K562 (cell line): ENCODE results near the gene KNCN. TPM values are rescaled to one million over a fixed set of nuclear protein-coding genes. Genes with fewer than 3 reads are reported as not detected.
A peak's percentile ranks its signal among the peaks of the same experiment; 100 is the strongest.

Experiments
- ATAC-seq: fragments of 200-7000 bp; cut with Tn5 transposase; 3 replicates; pipeline ENCODE4 v1.9.1; 2020; ENCODE audit warnings: moderate library complexity
- BruUV-seq: library from RNA; stranded (reverse); fragments of 400-500 nt; replicated peaks from 2 replicates; lab custom pipeline; 2021; lab: Mats Ljungman, UMichigan
- CTCF ChIA-PET: fragments of 300-600 bp; formaldehyde crosslinking; extraction: SDS; loops from one replicate; lab custom pipeline; 2021; ENCODE audit warnings: low intra/inter-chr PET ratio; lab: Yijun Ruan, JAX
- POLR2A ChIA-PET: fragments of 300-600, 350-650 bp; sonication (Branson Sonifier 250); formaldehyde crosslinking; extraction: SDS; loops from one replicate; lab custom pipeline; 2021; ENCODE audit warnings: antibody characterized with exemption, inconsistent platforms; lab: Yijun Ruan, JAX
- DNase-seq, 4 experiments: peaks; one replicate each; pipeline versions ENCODE4 v3.0.0 to v3.0.0-alpha.2; 2011 to 2018; ENCODE audit warnings: low spot score in 3 of 4, mixed read lengths in 3 of 4; ENCODE audit errors: extremely low read depth in 1 of 4
- FAIRE-seq: peaks from 2 replicates; lab custom pipeline; 2011; peaks lifted over from hg19 to GRCh38; lab: Jason Lieb, UNC
- H2AFZ ChIP-seq: 2 replicates; pipeline ENCODE4 v1.6.0; 2011; ENCODE audit warnings: low read depth, low read length, control low read depth, inconsistent platforms
- H3K27ac ChIP-seq: fragments of 200-600 bp; 3 replicates; pipeline ENCODE4 v1.8.0; 2011; ENCODE audit warnings: low read depth, mild to moderate bottlenecking, control low read depth, inconsistent platforms, low read length, moderate library complexity, mixed read lengths; ENCODE audit errors: extremely low read depth
- H3K27me3 ChIP-seq, 2 experiments: fragments of 300-600 bp in 1 of 2; 2 replicates in 1 of 2; 3 replicates in 1 of 2; pipeline versions ENCODE4 v1.6.0 to v1.8.0; 2011; ENCODE audit warnings: inconsistent platforms in 2 of 2, low read length in 2 of 2, mild to moderate bottlenecking in 1 of 2, mixed read lengths in 1 of 2, moderate library complexity in 1 of 2; ENCODE audit not compliant: control insufficient read depth in 2 of 2, insufficient read depth in 2 of 2
- H3K36me3 ChIP-seq: fragments of 300-600 bp; 3 replicates; pipeline ENCODE4 v1.8.0; 2011; ENCODE audit warnings: mild to moderate bottlenecking, low read length, inconsistent platforms; ENCODE audit not compliant: control insufficient read depth, insufficient read depth
- H3K4me1 ChIP-seq, 2 experiments: fragments of 200-600 bp in 1 of 2; replicated peaks in 1 of 2; 2 replicates in 1 of 2; 3 replicates in 1 of 2; pipeline versions ENCODE4 v1.5.1 to v1.8.0; 2011; ENCODE audit warnings: inconsistent platforms in 2 of 2, low read length in 2 of 2, mild to moderate bottlenecking in 1 of 2, mixed read lengths in 1 of 2, moderate library complexity in 1 of 2; ENCODE audit not compliant: control insufficient read depth in 2 of 2, insufficient read depth in 2 of 2
- H3K4me2 ChIP-seq: 2 replicates; pipeline ENCODE4 v1.6.1; 2011; ENCODE audit warnings: low read length, control low read depth, inconsistent platforms, mixed read lengths; ENCODE audit not compliant: insufficient read depth
- H3K4me3 ChIP-seq: fragments of 200-600 bp; sonication (generic), shearing (Covaris generic); 2 replicates; pipeline ENCODE4 v1.5.1; 2016; ENCODE audit warnings: control low read depth, inconsistent platforms
- H3K79me2 ChIP-seq: fragments of 200-600 bp; 3 replicates; pipeline ENCODE4 v1.8.0; 2011; ENCODE audit warnings: low read length, inconsistent platforms; ENCODE audit not compliant: control insufficient read depth, insufficient read depth
- H3K9ac ChIP-seq, 2 experiments: 2 replicates each; pipeline versions ENCODE4 v1.6.0 to v1.6.1; 2011; ENCODE audit warnings: low read depth in 2 of 2, low read length in 2 of 2, control low read depth in 1 of 2, inconsistent platforms in 1 of 2, mild to moderate bottlenecking in 1 of 2, mixed read lengths in 1 of 2; ENCODE audit not compliant: insufficient read depth in 1 of 2
- H3K9me1 ChIP-seq: one replicate; pipeline ENCODE4 v1.6.0; 2011; ENCODE audit warnings: inconsistent platforms, mild to moderate bottlenecking, low read length, moderate library complexity; ENCODE audit not compliant: control insufficient read depth, insufficient read depth
- H3K9me3 ChIP-seq: replicated peaks from 2 replicates; pipeline ENCODE4 v1.5.1; 2011; ENCODE audit warnings: low read depth, low read length, inconsistent platforms; ENCODE audit not compliant: control insufficient read depth, insufficient read depth
- H4K20me1 ChIP-seq: replicated peaks from 2 replicates; pipeline ENCODE4 v1.6.1; 2011; ENCODE audit warnings: low read length, inconsistent platforms, mixed read lengths; ENCODE audit not compliant: control insufficient read depth, insufficient read depth
- CREB5 ChIP-seq: fragments of 250-450 bp; sonication (Bioruptor Pico); IDR thresholded peaks from 2 replicates; pipeline ENCODE4 v1.5.0; 2020; ENCODE audit warnings: mild to moderate bottlenecking
- HDAC3 ChIP-seq: fragments of 450-650 bp; IDR thresholded peaks from 2 replicates; pipeline ENCODE4 v1.6.1; 2018; ENCODE audit warnings: borderline replicate concordance, mild to moderate bottlenecking, moderate library complexity; ENCODE audit not compliant: partially characterized antibody
- HES1 ChIP-seq: fragments of 450-650 bp; IDR thresholded peaks from 2 replicates; pipeline ENCODE4 v1.6.1; 2016; ENCODE audit warnings: low read depth, mild to moderate bottlenecking, moderate library complexity
- IRF9 ChIP-seq: fragments of 450-650 bp; IDR thresholded peaks from 2 replicates; pipeline ENCODE4 v1.6.1; 2016; ENCODE audit warnings: missing biosample characterization, missing genetic modification characterization
- PML ChIP-seq: IDR thresholded peaks from 2 replicates; pipeline ENCODE4 v1.6.1; 2012; ENCODE audit warnings: low read length, inconsistent platforms
- PPARD ChIP-seq: fragments of 250-450 bp; sonication (Bioruptor Pico); IDR thresholded peaks from 2 replicates; pipeline ENCODE4 v1.8.0; 2022; ENCODE audit warnings: inconsistent platforms, mild to moderate bottlenecking, moderate library complexity
- ZBTB43 ChIP-seq: sonication (generic); formaldehyde crosslinking; IDR thresholded peaks from 2 replicates; pipeline ENCODE4 v1.8.0; 2023; ENCODE audit warnings: mild to moderate bottlenecking, missing genetic modification reagents
- ZNF232 ChIP-seq: sonication (generic); formaldehyde crosslinking; IDR thresholded peaks from 2 replicates; pipeline ENCODE4 v1.8.0; 2022; ENCODE audit warnings: mild to moderate bottlenecking, missing genetic modification reagents
- whole genome bisulfite sequencing: fragments of 100-300 bp; shearing (Covaris generic); methylation state at CpG from one replicate; pipeline ENCODE4 v1.1.6; 2016; ENCODE audit warnings: low coverage, mixed read lengths; ENCODE audit not compliant: insufficient coverage; ENCODE audit errors: missing lambda C conversion rate; 5-methylcytosine and 5-hydroxymethylcytosine counted together
- in situ Hi-C: fragments of 300-500 bp; cut with MboI; formaldehyde crosslinking; loops from 4 replicates; pipeline ENCODE4 v1.15.0; 2018; ENCODE audit warnings: inconsistent platforms, mixed read lengths
- intact Hi-C: fragments of 100-400 bp; cut with micrococcal nuclease; formaldehyde crosslinking; loops from 2 replicates; pipeline ENCODE4 v1.14.2; 2022
- polyA plus RNA-seq, 8 experiments: library from polyadenylated mRNA; depleted of rRNA in 4 of 8; stranded (reverse) in 5 of 8; unstranded in 3 of 8; fragments of >200 nt; fragmentation: Nextera tagmentation in 2 of 8; fragmentation: Illumina TruSeq in 1 of 8; extraction: Ambion mirVana in 2 of 8; extraction: Trizol in 1 of 8; gene quantifications; 2 replicates each; pipeline versions ENCODE4 v1.2.1 to v1.2.3, GENCODE V29; 2011 to 2014; ENCODE audit warnings: inconsistent platforms in 1 of 8, missing spikeins in 1 of 8
- total RNA-seq, 7 experiments: library from RNA; depleted of rRNA in 6 of 7; stranded (reverse); fragments of >200 nt in 6 of 7; fragmentation: Illumina TruSeq in 2 of 7; extraction: Trizol in 2 of 7; gene quantifications; 2 replicates each; pipeline versions ENCODE4 v1.2.1 to v1.2.3, GENCODE V29; 2011 to 2021; ENCODE audit warnings: low replicate concordance in 1 of 7

The KNCN gene
- total and polyA plus RNA-seq, 9 of the 15 experiments (the other 6 are each of a cell fraction or from before 2014, with no cell fraction given), result not detected

- Histone ChIP-seq H3K9me1 (no peaks in the 10 kb centered on the region), H3K79me2 (no peaks in the 10 kb centered on the region), H2AFZ (no peak overlapping the region), H3K27ac (no peak overlapping the region), H4K20me1 (no peaks in the 10 kb centered on the region), H3K9ac (peak overlapping the region in 1 of 2 experiments; percentile 11; a peak in 1 of 4 replicates), H3K9me3 (no peaks in the 10 kb centered on the region), H3K27me3 (no peaks in the 10 kb centered on the region), H3K4me1 (peaks cover 15 to 28% of the 10 kb centered on the region in 2 experiments), H3K4me3 (no peak overlapping the region), H3K36me3 (no peaks in the 10 kb centered on the region), H3K4me2 (no peak overlapping the region)
- BruUV-seq, result no TSS peak
- 9% methylated on average over 5 of the region's 6 CpGs for WGBS
- intact Hi-C loops, result no loop called here
- ATAC-seq, result no peak
- ChIA-PET CTCF (interaction anchor here (0.5 to 7.0 kb wide), 4 partner anchors 72 to 286 kb away, joined by 3 to 144 read pairs (median 4); no protein-coding TSS in a partner anchor), POLR2A (interaction anchor here (0.7 to 1.5 kb wide), 4 partner anchors 54 to 121 kb away, joined by 3 to 5 read pairs (median 4); no protein-coding TSS in a partner anchor)
- peak; percentile 60 for FAIRE-seq
- in situ Hi-C loops, result no loop called here
- no peak for DNase-seq
- TF ChIP-seq CREB5 (CRISPR knock-in tag), result no peak
- TF ChIP-seq PML, result no peak
- TF ChIP-seq ZNF232 (CRISPR knock-in tag), result no peak
- no peak for TF ChIP-seq HES1
- TF ChIP-seq PPARD (CRISPR knock-in tag), result no peak
- no peak for TF ChIP-seq IRF9 (tag)
- TF ChIP-seq ZBTB43 (CRISPR knock-in tag), result no peak
- TF ChIP-seq HDAC3, result no peak
These were observed 20.5 kb downstream of the KNCN start for GRCh38 chr1:46530791-46531409.
